Measurements from ENCODE around the gene YPEL3. TPM values are rescaled to one million over a fixed set of nuclear protein-coding genes. Genes with fewer than 3 reads are reported as not detected.
A peak's percentile ranks its signal among the peaks of the same experiment; 100 is the strongest.

YPEL3 gene
- total and polyA plus RNA-seq, 2 donors (not counting 3 experiments of a cell fraction or from before 2014, with no cell fraction given), result 46.1 to 78.0 TPM

- H3K36me3 ChIP-seq (ENCODE audit: control insufficient read depth in 2 of 2, extremely low read depth in 1 of 2, insufficient read depth in 2 of 2, low read length in 2 of 2), result peaks cover 0 to 5% of the 10 kb centered on the region in 2 experiments
- no peaks in the 10 kb centered on the region for H3K9me3 ChIP-seq (replicated peaks; ENCODE audit: control insufficient read depth, insufficient read depth, low read length)
- intact Hi-C loops (cut with micrococcal nuclease), result no loop called here
- no peaks in the 10 kb centered on the region for H3K27me3 ChIP-seq (ENCODE audit: control insufficient read depth in 2 of 2, insufficient read depth in 2 of 2, low read length in 2 of 2)
- H2AFZ ChIP-seq (ENCODE audit: low read depth, low read length), result no peak overlapping the region
- DNase-seq (ENCODE audit: low read depth, low spot score) (no peak), FAIRE-seq (no peak)
- ChIA-PET POLR2A (no interaction called here), CTCF (interaction anchor here (5.8 kb wide), 1 partner anchor 31 kb away, joined by 55 read pairs; the partner anchor contains the start of gene TBX6)
- no peaks in the 10 kb centered on the region for H3K9me1 ChIP-seq (replicated peaks; ENCODE audit: control insufficient read depth, extremely low read depth, insufficient read depth, low read length)
- H3K9ac ChIP-seq (replicated peaks; ENCODE audit: extremely low read depth, insufficient read depth, low read length), result no peak overlapping the region
- dilution Hi-C loops (cut with MboI; ENCODE audit: extremely low pct_ligation_motif_present, low sequenced_read_pairs), result no loop called here
- H3K27ac ChIP-seq (ENCODE audit: insufficient read depth, low read depth, low read length), result no peak overlapping the region
- peaks cover 16% of the 10 kb centered on the region for H3K4me1 ChIP-seq (ENCODE audit: control insufficient read depth, extremely low read depth, insufficient read depth, low read length)
- H3K4me2 ChIP-seq (ENCODE audit: insufficient read depth, low read length), result no peak overlapping the region
- TF ChIP-seq EZH2 (IDR thresholded peaks at IDR 0.05; ENCODE audit: borderline replicate concordance, low read depth, low read length, severe bottlenecking), result no peak
- no TSS peak for BruUV-seq (replicated peaks)
- no peaks in the 10 kb centered on the region for H3K79me2 ChIP-seq (ENCODE audit: control insufficient read depth, insufficient read depth, low read length)
- H4K20me1 ChIP-seq (replicated peaks; ENCODE audit: control insufficient read depth, extremely low read depth, insufficient read depth, low read length), result no peaks in the 10 kb centered on the region
- no peak overlapping the region for H3K4me3 ChIP-seq (replicated peaks in 1 of 3; ENCODE audit: insufficient read depth in 1 of 3, low read depth in 1 of 3, low read length in 3 of 3)
Observed at GRCh38 chr16:30060346-30060745, 35.7 kb downstream of the YPEL3 start.

- H3K27ac ChIP-seq (ENCODE audit: insufficient read depth, low read depth, low read length), result no peak overlapping the region
- no peak overlapping the region for H3K4me2 ChIP-seq (ENCODE audit: insufficient read depth, low read length)
- no peaks in the 10 kb centered on the region for H4K20me1 ChIP-seq (replicated peaks; ENCODE audit: control insufficient read depth, extremely low read depth, insufficient read depth, low read length)
- H3K36me3 ChIP-seq (ENCODE audit: control insufficient read depth in 2 of 2, extremely low read depth in 1 of 2, insufficient read depth in 2 of 2, low read length in 2 of 2), result peaks cover 0 to 5% of the 10 kb centered on the region in 2 experiments
- H3K9ac ChIP-seq (replicated peaks; ENCODE audit: extremely low read depth, insufficient read depth, low read length), result no peak overlapping the region
- no peaks in the 10 kb centered on the region for H3K9me1 ChIP-seq (replicated peaks; ENCODE audit: control insufficient read depth, extremely low read depth, insufficient read depth, low read length)
- no peaks in the 10 kb centered on the region for H3K27me3 ChIP-seq (ENCODE audit: control insufficient read depth in 2 of 2, insufficient read depth in 2 of 2, low read length in 2 of 2)
- dilution Hi-C loops (cut with MboI; ENCODE audit: extremely low pct_ligation_motif_present, low sequenced_read_pairs), result no loop called here
- DNase-seq (ENCODE audit: low read depth, low spot score) (peak; percentile 32), FAIRE-seq (peak; percentile 77)
- H3K4me3 ChIP-seq (replicated peaks in 1 of 3; ENCODE audit: insufficient read depth in 1 of 3, low read depth in 1 of 3, low read length in 3 of 3), result no peak overlapping the region
- TF ChIP-seq POLR2AphosphoS5 (IDR thresholded peaks at IDR 0.05; ENCODE audit: insufficient read depth, low read depth, low read length) (no peak), POLR2A (IDR thresholded peaks at IDR 0.05; ENCODE audit: low read depth, low read length) (no peak), CTCF (IDR thresholded peaks at IDR 0.05; ENCODE audit: extremely low read depth in 1 of 2, insufficient read depth in 1 of 2, low read depth in 1 of 2, low read length in 2 of 2) (peak; percentile 52 to 79)
- H3K4me1 ChIP-seq (ENCODE audit: control insufficient read depth, extremely low read depth, insufficient read depth, low read length), result peaks cover 35% of the 10 kb centered on the region
- intact Hi-C loops (cut with micrococcal nuclease), result loop anchor here (1.0 to 2.0 kb wide), 2 partner anchors 10 to 22 kb away; partner anchors contain the start of gene ALDOA
- ChIA-PET CTCF (interaction anchor here (0.6 to 5.8 kb wide), 18 partner anchors 9 to 703 kb away, joined by 3 to 55 read pairs (median 4); partner anchors contain the start of genes ALDOA, KCTD13, PPP4C and QPRT), POLR2A (interaction anchor here (0.5 to 2.7 kb wide), 3 partner anchors 10 to 16 kb away, joined by 3 to 21 read pairs (median 7); partner anchors contain the start of gene ALDOA)
- no TSS peak for BruUV-seq (replicated peaks)
- H3K79me2 ChIP-seq (ENCODE audit: control insufficient read depth, insufficient read depth, low read length), result peaks cover 4% of the 10 kb centered on the region
- no peaks in the 10 kb centered on the region for H3K9me3 ChIP-seq (replicated peaks; ENCODE audit: control insufficient read depth, insufficient read depth, low read length)
- no peak overlapping the region for H2AFZ ChIP-seq (ENCODE audit: low read depth, low read length)
Observed at GRCh38 chr16:30054959-30055553, 41.0 kb downstream of the YPEL3 start.

All from endothelial cell of umbilical vein (primary cell).